ENCODE measurements around the gene ARHGAP9. TPM values are rescaled to one million over a fixed set of nuclear protein-coding genes. Genes with fewer than 3 reads are reported as not detected.
"Not testable (repeated sequence)": the region's sequence is repeated elsewhere in the genome, so short reads cannot be mapped to it uniquely, and the experiment has no call there.

Gene ARHGAP9
- total and polyA plus RNA-seq, 11 donors, result 1.7 to 33.4 (median 3.6) TPM

GRCh38 chr12:57448669-57449068 lies 31.0 kb downstream of the ARHGAP9 start:
- ATAC-seq, result no peak
- H3K27me3 ChIP-seq, result no peaks in the 10 kb centered on the region
- no peak overlapping the region for H3K4me3 ChIP-seq
- 84 to 93% (median 92%) methylated on average over 2 of the region's 2 CpGs for WGBS, 4 donors
- TF ChIP-seq CTCF (IDR thresholded peaks at IDR 0.05) (no peak), POLR2A (IDR thresholded peaks at IDR 0.05) (no peak)
- H3K9me3 ChIP-seq, result peaks cover 0 to 5% (median 0%) of the 10 kb centered on the region in 12 donors
- no peak for DNase-seq
- intact Hi-C loops (cut with DNase I), result no loop called here
- H3K4me1 ChIP-seq, result peaks cover 0 to 21% (median 11%) of the 10 kb centered on the region in 12 donors
- H3K36me3 ChIP-seq, result no peaks in the 10 kb centered on the region
- H3K27ac ChIP-seq, result no peak overlapping the region

GRCh38 chr12:57446292-57446960 lies 33.2 kb downstream of the ARHGAP9 start:
- ATAC-seq, result no peak
- DNase-seq, result no peak
- Histone ChIP-seq H3K4me1 (peaks cover 0 to 5% (median 0%) of the 10 kb centered on the region in 12 donors), H3K27ac (no peak overlapping the region), H3K4me3 (no peak overlapping the region), H3K9me3 (peaks cover 0 to 8% (median 0%) of the 10 kb centered on the region in 12 donors), H3K36me3 (no peaks in the 10 kb centered on the region), H3K27me3 (no peaks in the 10 kb centered on the region)
- intact Hi-C loops (cut with DNase I), result no loop called here
- TF ChIP-seq POLR2A (IDR thresholded peaks at IDR 0.05) (no peak), CTCF (IDR thresholded peaks at IDR 0.05) (no peak)
- 96 to 98% (median 96%) methylated on average over 6 of the region's 6 CpGs for WGBS, 4 donors

- Histone ChIP-seq H3K9me3 (peaks cover 0 to 12% (median 0%) of the 10 kb centered on the region in 12 donors), H3K27me3 (no peaks in the 10 kb centered on the region), H3K27ac (no peak overlapping the region), H3K36me3 (no peaks in the 10 kb centered on the region), H3K4me1 (no peaks in the 10 kb centered on the region), H3K4me3 (no peak overlapping the region)
- DNase-seq (no peak), ATAC-seq (no peak)
- intact Hi-C loops (cut with DNase I), result no loop called here
- no peak for TF ChIP-seq CTCF (IDR thresholded peaks at IDR 0.05)
- no peak for TF ChIP-seq POLR2A (IDR thresholded peaks at IDR 0.05)
- 74 to 79% (median 77%) methylated on average over 5 of the region's 5 CpGs for WGBS, 4 donors
Measured at GRCh38 chr12:57444744-57445143, 34.9 kb downstream of the ARHGAP9 start.

GRCh38 chr12:57444337-57444736 lies 35.3 kb downstream of the ARHGAP9 start:
- intact Hi-C loops (cut with DNase I); DNase-seq; ATAC-seq; H3K4me3 ChIP-seq; H3K27ac ChIP-seq; H3K36me3 ChIP-seq; H3K27me3 ChIP-seq; H3K4me1 ChIP-seq: not testable (repeated sequence)
- 85 to 87% (median 86%) methylated on average over 6 of the region's 6 CpGs for WGBS, 4 donors
- peaks cover 0 to 12% (median 0%) of the 10 kb centered on the region in 12 donors for H3K9me3 ChIP-seq
